KMS-11 (cell line): ENCODE results near the gene RANBP3L.
"Not testable (repeated sequence)": the region's sequence is repeated elsewhere in the genome, so short reads cannot be mapped to it uniquely, and the experiment has no call there.

Experiments used
- H2AFZ ChIP-seq: fragments of 200-600 bp; sonication (generic); 2 replicates; pipeline ENCODE4 v1.6.1; 2016; ENCODE audit warnings: antibody characterized with exemption, mixed run types, low read depth
- H3K27ac ChIP-seq: fragments of 200-600 bp; sonication (generic); 2 replicates; pipeline ENCODE4 v1.6.1; 2016; ENCODE audit warnings: mild to moderate bottlenecking, mixed run types
- H3K27me3 ChIP-seq: fragments of 200-600 bp; sonication (generic); 2 replicates; pipeline ENCODE4 v1.6.1; 2017; ENCODE audit warnings: mild to moderate bottlenecking, low read depth, mixed run types, moderate library complexity; ENCODE audit not compliant: insufficient read depth
- H3K36me3 ChIP-seq: fragments of 200-600 bp; sonication (generic); 2 replicates; pipeline ENCODE4 v1.6.1; 2017; ENCODE audit warnings: mild to moderate bottlenecking, mixed run types; ENCODE audit not compliant: insufficient read depth
- H3K4me1 ChIP-seq: fragments of 200-600 bp; sonication (generic); 2 replicates; pipeline ENCODE4 v1.6.1; 2016; ENCODE audit warnings: mild to moderate bottlenecking, low read depth, mixed run types; ENCODE audit not compliant: poor library complexity, severe bottlenecking
- H3K4me2 ChIP-seq: fragments of 200-600 bp; sonication (generic); 2 replicates; pipeline ENCODE4 v1.7.0; 2016; ENCODE audit warnings: mild to moderate bottlenecking, mixed run types
- H3K4me3 ChIP-seq: fragments of 200-600 bp; sonication (generic); IDR thresholded peaks from 2 replicates; pipeline ENCODE4 v1.6.1; 2017; ENCODE audit warnings: low read depth, low read length, mixed read lengths; ENCODE audit not compliant: insufficient read depth
- H3K79me2 ChIP-seq: fragments of 200-600 bp; sonication (generic); 2 replicates; pipeline ENCODE4 v1.6.1; 2016; ENCODE audit warnings: low read depth, mixed run types; ENCODE audit not compliant: insufficient read depth
- H3K9ac ChIP-seq: fragments of 200-600 bp; sonication (generic); 2 replicates; pipeline ENCODE4 v1.6.1; 2016; ENCODE audit warnings: mild to moderate bottlenecking, mixed run types
- H4K20me1 ChIP-seq: fragments of 200-600 bp; sonication (generic); 2 replicates; pipeline ENCODE4 v1.6.1; 2016; ENCODE audit warnings: mild to moderate bottlenecking, mixed run types; ENCODE audit not compliant: insufficient read depth
- TF ChIP-seq, protein P1 (sequence below): fragments of 200-600 bp; sonication (generic); conservative IDR thresholded peaks from 2 replicates; pipeline ENCODE4 v1.6.1; 2017; ENCODE audit warnings: low read depth, mild to moderate bottlenecking, antibody characterized with exemption, low read length, moderate library complexity, mixed read lengths

The RANBP3L gene

GRCh38 chr5:36334315-36334714 is 32.6 kb upstream of the RANBP3L start:
- Histone ChIP-seq H3K27me3 (no peaks in the 10 kb centered on the region), H3K4me2 (no peak overlapping the region), H3K36me3 (no peaks in the 10 kb centered on the region), H3K4me3 (no peak overlapping the region), H3K9ac (no peak overlapping the region), H3K27ac (no peak overlapping the region), H4K20me1 (no peaks in the 10 kb centered on the region), H3K79me2 (no peaks in the 10 kb centered on the region), H2AFZ (no peak overlapping the region), H3K4me1 (no peaks in the 10 kb centered on the region)
- TF ChIP-seq, protein P1, sequence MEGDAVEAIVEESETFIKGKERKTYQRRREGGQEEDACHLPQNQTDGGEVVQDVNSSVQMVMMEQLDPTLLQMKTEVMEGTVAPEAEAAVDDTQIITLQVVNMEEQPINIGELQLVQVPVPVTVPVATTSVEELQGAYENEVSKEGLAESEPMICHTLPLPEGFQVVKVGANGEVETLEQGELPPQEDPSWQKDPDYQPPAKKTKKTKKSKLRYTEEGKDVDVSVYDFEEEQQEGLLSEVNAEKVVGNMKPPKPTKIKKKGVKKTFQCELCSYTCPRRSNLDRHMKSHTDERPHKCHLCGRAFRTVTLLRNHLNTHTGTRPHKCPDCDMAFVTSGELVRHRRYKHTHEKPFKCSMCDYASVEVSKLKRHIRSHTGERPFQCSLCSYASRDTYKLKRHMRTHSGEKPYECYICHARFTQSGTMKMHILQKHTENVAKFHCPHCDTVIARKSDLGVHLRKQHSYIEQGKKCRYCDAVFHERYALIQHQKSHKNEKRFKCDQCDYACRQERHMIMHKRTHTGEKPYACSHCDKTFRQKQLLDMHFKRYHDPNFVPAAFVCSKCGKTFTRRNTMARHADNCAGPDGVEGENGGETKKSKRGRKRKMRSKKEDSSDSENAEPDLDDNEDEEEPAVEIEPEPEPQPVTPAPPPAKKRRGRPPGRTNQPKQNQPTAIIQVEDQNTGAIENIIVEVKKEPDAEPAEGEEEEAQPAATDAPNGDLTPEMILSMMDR = no peak

DNA sequence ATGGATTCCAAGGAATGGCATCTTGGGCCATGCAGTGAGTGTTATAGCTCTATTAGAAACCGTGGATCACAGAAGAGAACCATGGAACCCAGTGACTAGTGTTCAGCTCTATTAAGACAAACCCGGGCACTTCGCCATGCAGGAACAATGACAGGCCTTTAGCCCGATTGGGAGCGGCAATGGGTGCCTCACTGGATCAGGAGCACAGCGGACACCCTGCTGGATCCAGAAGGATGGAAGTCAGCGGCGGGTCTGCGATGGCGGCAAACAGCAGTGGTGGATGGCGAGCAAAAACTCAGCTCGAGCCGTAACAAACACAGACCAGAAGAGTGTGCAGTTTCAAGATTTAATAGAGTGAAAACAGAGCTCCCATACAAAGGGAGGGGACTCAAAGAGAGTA is 31.0 kb upstream of the RANBP3L start:
- not testable (repeated sequence) for H3K4me2 ChIP-seq, H3K36me3 ChIP-seq, H3K27ac ChIP-seq, H3K9ac ChIP-seq, H4K20me1 ChIP-seq, H3K79me2 ChIP-seq, H3K27me3 ChIP-seq, H2AFZ ChIP-seq, H3K4me3 ChIP-seq, H3K4me1 ChIP-seq

GRCh38 chr5:36325196-36325595 is 23.5 kb upstream of the RANBP3L start:
- no peak overlapping the region for H2AFZ ChIP-seq
- no peaks in the 10 kb centered on the region for H3K36me3 ChIP-seq
- H3K4me1 ChIP-seq = no peaks in the 10 kb centered on the region
- no peak overlapping the region for H3K4me3 ChIP-seq
- H3K27me3 ChIP-seq = no peaks in the 10 kb centered on the region
- no peak overlapping the region for H3K4me2 ChIP-seq
- no peak overlapping the region for H3K9ac ChIP-seq
- H4K20me1 ChIP-seq = no peaks in the 10 kb centered on the region
- TF ChIP-seq, protein P1 = no peak
- no peak overlapping the region for H3K27ac ChIP-seq
- H3K79me2 ChIP-seq = no peaks in the 10 kb centered on the region

DNA sequence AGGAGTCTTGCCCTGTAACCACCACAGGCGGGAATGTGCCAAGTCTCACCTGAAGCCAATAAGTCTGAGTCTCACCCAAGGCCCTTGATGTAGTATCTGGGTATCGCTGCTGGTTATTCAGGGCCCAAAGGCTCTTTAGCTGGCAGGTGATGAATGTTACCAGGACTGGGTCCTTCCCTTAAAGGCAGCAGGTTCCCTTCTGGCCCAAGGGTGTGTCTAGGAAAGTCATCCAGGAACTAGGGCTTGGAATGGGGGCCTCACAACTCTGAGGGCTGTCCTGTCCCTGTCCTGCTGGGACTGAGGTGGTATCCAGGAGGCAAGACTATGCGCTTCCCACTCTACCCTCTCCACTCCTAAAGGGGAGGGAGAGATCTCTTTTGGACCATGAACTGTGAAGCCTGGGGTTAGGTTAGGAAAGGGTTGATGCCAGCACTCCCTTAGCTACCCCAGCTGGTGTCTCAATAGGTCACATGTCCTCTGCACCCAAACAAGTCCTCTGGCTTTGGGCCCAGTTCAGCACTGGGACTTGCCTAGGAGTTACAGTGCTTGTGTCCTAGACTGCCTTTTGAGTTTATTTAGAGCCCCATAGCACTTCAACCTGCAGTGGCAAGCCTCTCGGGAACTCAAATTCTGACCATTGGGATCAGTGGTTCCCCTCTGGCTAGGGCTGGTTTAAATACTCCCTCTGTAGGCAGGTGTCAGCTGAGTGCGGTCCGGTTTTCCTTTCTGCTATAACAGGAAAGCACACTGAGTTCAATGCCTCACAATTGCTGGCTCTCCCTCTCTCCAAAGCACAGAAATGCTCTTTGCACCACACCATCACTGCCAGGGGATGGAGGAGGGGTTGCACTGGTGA is 22.5 kb upstream of the RANBP3L start:
- Histone ChIP-seq H3K4me1 (no peaks in the 10 kb centered on the region), H2AFZ (no peak overlapping the region), H3K4me3 (no peak overlapping the region), H4K20me1 (no peaks in the 10 kb centered on the region), H3K27ac (no peak overlapping the region), H3K27me3 (no peaks in the 10 kb centered on the region), H3K79me2 (no peaks in the 10 kb centered on the region), H3K9ac (no peak overlapping the region), H3K4me2 (no peak overlapping the region), H3K36me3 (no peaks in the 10 kb centered on the region)
- TF ChIP-seq, protein P1 = no peak

- no peak overlapping the region for H3K4me2 ChIP-seq
- no peak overlapping the region for H3K9ac ChIP-seq
- no peak overlapping the region for H2AFZ ChIP-seq
- TF ChIP-seq, protein P1 = no peak
- no peak overlapping the region for H3K4me3 ChIP-seq
- no peaks in the 10 kb centered on the region for H3K36me3 ChIP-seq
- H3K27me3 ChIP-seq = no peaks in the 10 kb centered on the region
- no peaks in the 10 kb centered on the region for H3K79me2 ChIP-seq
- H4K20me1 ChIP-seq = no peaks in the 10 kb centered on the region
- H3K4me1 ChIP-seq = no peaks in the 10 kb centered on the region
- H3K27ac ChIP-seq = no peak overlapping the region
Measured at GRCh38 chr5:36312953-36313672, 11.4 kb upstream of the RANBP3L start.
